GM12878 (cell line): Measurements from ENCODE around the gene PTPN14. TPM values are rescaled to one million over a fixed set of nuclear protein-coding genes. Genes with fewer than 3 reads are reported as not detected.

Experiments
- ATAC-seq: fragments of 200-7000 bp; cut with Tn5 transposase; 3 replicates; pipeline ENCODE4 v1.9.1; 2020; ENCODE audit warnings: mild to moderate bottlenecking, moderate library complexity
- BruUV-seq: library from RNA; stranded (reverse); fragments of 400-500 nt; replicated peaks from 2 replicates; lab custom pipeline; 2021; lab: Mats Ljungman, UMichigan
- CTCF ChIA-PET: fragments of 300-600 bp; sonication (Branson Sonifier 250); formaldehyde crosslinking; extraction: SDS; loops from one replicate; lab custom pipeline; 2021; ENCODE audit warnings: inconsistent platforms; lab: Yijun Ruan, JAX
- POLR2A ChIA-PET: fragments of 350-600 bp; formaldehyde crosslinking; extraction: SDS; loops from one replicate; lab custom pipeline; 2021; ENCODE audit warnings: inconsistent platforms; lab: Charles Lee
- RAD21 ChIA-PET: fragments of 300-600 bp; sonication (Branson Sonifier 250); formaldehyde crosslinking; loops from one replicate; lab custom pipeline; 2023; ENCODE audit warnings: antibody characterized with exemption; ENCODE audit not compliant: unreplicated experiment; lab: Charles Lee
- SMC1A ChIA-PET: fragments of 300-600 bp; sonication (Branson Sonifier 250); formaldehyde crosslinking; loops from one replicate; lab custom pipeline; 2023; ENCODE audit not compliant: unreplicated experiment, uncharacterized antibody; lab: Charles Lee
- DNase-seq: peaks from one replicate; pipeline ENCODE4 v3.0.0-alpha.2; 2011; ENCODE audit warnings: low read depth, low spot score
- FAIRE-seq: peaks from 3 replicates; lab custom pipeline; 2011; peaks lifted over from hg19 to GRCh38; lab: Jason Lieb, UNC
- H2AFZ ChIP-seq: 2 replicates; pipeline ENCODE4 v1.6.0; 2011; ENCODE audit warnings: low read depth, low read length, control low read depth; ENCODE audit not compliant: control insufficient read depth
- H3K27ac ChIP-seq: 2 replicates; pipeline ENCODE4 v1.5.1; 2011; ENCODE audit warnings: control low read depth; ENCODE audit not compliant: control insufficient read depth, insufficient read depth
- H3K27me3 ChIP-seq, 2 experiments: replicated peaks in 1 of 2; 2 replicates each; pipeline versions ENCODE4 v1.6.0 to v1.6.1; 2011; ENCODE audit warnings: low read length in 1 of 2; ENCODE audit not compliant: control insufficient read depth in 2 of 2, insufficient read depth in 2 of 2
- H3K36me3 ChIP-seq, 2 experiments: 2 replicates each; pipeline ENCODE4 v1.5.1; 2011; ENCODE audit warnings: low read length in 1 of 2; ENCODE audit not compliant: control insufficient read depth in 2 of 2, insufficient read depth in 2 of 2
- H3K4me1 ChIP-seq: 2 replicates; pipeline ENCODE4 v1.6.1; 2011; ENCODE audit warnings: mild to moderate bottlenecking, low read length, moderate library complexity, mixed read lengths; ENCODE audit not compliant: control insufficient read depth, insufficient read depth
- H3K4me2 ChIP-seq: 2 replicates; pipeline ENCODE4 v1.6.0; 2011; ENCODE audit warnings: control low read depth; ENCODE audit not compliant: control insufficient read depth, insufficient read depth
- H3K4me3 ChIP-seq: fragments of 200-600 bp; sonication (generic); 2 replicates; pipeline ENCODE4 v1.5.1; 2016
- H3K79me2 ChIP-seq: 2 replicates; pipeline ENCODE4 v1.6.0; 2011; ENCODE audit warnings: low read length; ENCODE audit not compliant: control insufficient read depth, insufficient read depth
- H3K9ac ChIP-seq: 2 replicates; pipeline ENCODE4 v1.8.0; 2011; ENCODE audit warnings: low read length, control low read depth, mixed read lengths; ENCODE audit not compliant: control insufficient read depth, insufficient read depth
- H3K9me3 ChIP-seq: replicated peaks from 3 replicates; pipeline ENCODE4 v1.5.1; 2011; ENCODE audit warnings: mild to moderate bottlenecking, low read length; ENCODE audit not compliant: control insufficient read depth, insufficient read depth
- H4K20me1 ChIP-seq: 2 replicates; pipeline ENCODE4 v1.6.0; 2011; ENCODE audit not compliant: control insufficient read depth, insufficient read depth
- BCL3 ChIP-seq: IDR thresholded peaks from 2 replicates; pipeline ENCODE4 v1.6.1; 2011; ENCODE audit warnings: borderline replicate concordance, low read depth, mild to moderate bottlenecking, moderate library complexity, low read length; ENCODE audit not compliant: insufficient read depth, poor library complexity, severe bottlenecking
- SMAD1 ChIP-seq: fragments of 450-650 bp; IDR thresholded peaks from 2 replicates; pipeline ENCODE4 v1.6.1; 2018; ENCODE audit warnings: mild to moderate bottlenecking, low read depth; ENCODE audit not compliant: partially characterized antibody
- SPI1 ChIP-seq: IDR thresholded peaks from 2 replicates; pipeline ENCODE4 v1.6.1; 2011; ENCODE audit warnings: low read depth, mild to moderate bottlenecking, low read length, moderate library complexity, borderline replicate concordance; ENCODE audit not compliant: insufficient read depth
- WGBS: methylation state at CpG from one replicate; pipeline ENCODE4 v1.1.6; 2016; ENCODE audit warnings: low lambda C conversion rate; ENCODE audit not compliant: insufficient replicate concordance, insufficient coverage; ENCODE audit errors: missing lambda C conversion rate; 5-methylcytosine and 5-hydroxymethylcytosine counted together
- in situ Hi-C: fragments of 300-500 bp; cut with MboI; formaldehyde crosslinking; loops from 9 replicates; pipeline ENCODE4 v1.14.3; 2018; ENCODE audit warnings: mixed read lengths
- intact Hi-C: fragments of 100-400 bp; cut with micrococcal nuclease; formaldehyde crosslinking; loops from one replicate; pipeline ENCODE4 v1.14.2; 2022; ENCODE audit not compliant: unreplicated experiment
- polyA plus RNA-seq, 11 experiments: library from polyadenylated mRNA; depleted of rRNA in 4 of 11; unstranded in 6 of 11; stranded (reverse) in 5 of 11; fragments of >200 nt; fragmentation: Nextera tagmentation in 4 of 11; fragmentation: Illumina TruSeq in 1 of 11; extraction: Ambion mirVana in 4 of 11; extraction: Trizol in 1 of 11; gene quantifications; 1 replicate in 1 of 11; 2 replicates in 10 of 11; pipeline versions ENCODE4 v1.2.1 to v1.2.3, GENCODE V29; 2011 to 2016; ENCODE audit warnings: inconsistent platforms in 2 of 11, missing spikeins in 2 of 11, low read depth in 1 of 11
- total RNA-seq, 4 experiments: library from RNA; depleted of rRNA in 3 of 4; stranded (reverse); fragments of >200 nt in 3 of 4; fragmentation: Illumina TruSeq in 1 of 4; extraction: Trizol in 1 of 4; gene quantifications; 2 replicates each; pipeline versions ENCODE4 v1.2.1 to v1.2.3, GENCODE V29; 2013 to 2021

PTPN14 gene
- total and polyA plus RNA-seq, 10 of the 15 experiments (the other 5 are each of a cell fraction or from before 2014, with no cell fraction given), result 0.05 to 5.1 (median 0.44) TPM

DNA sequence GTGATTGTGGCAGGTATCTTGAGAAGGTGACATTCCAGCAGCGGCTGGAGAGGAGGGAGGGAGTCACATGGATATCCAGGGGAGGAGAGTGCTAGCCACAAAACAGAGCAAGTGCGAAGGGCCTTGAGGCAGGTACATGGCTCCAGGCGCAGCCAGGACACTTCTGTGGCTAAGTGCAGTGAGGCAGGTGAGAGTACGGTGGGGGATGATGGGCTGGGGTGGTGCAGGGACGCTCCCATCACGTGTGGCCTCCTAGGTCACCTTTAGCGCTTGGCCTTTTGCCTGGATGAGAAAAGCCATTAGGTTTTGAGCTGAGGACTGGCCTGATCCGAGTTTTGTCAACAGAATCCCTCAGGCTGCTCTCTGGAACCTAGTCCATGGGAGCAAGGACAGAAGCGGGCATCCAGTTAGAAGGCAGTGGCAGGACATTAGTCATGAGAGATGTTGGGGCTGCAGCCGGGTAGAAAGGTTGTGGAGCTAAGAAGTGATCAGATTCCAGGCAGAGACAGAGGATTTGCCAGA is 238.8 kb downstream of the PTPN14 start:
- H3K4me3 ChIP-seq, result no peak overlapping the region
- ATAC-seq (no peak), FAIRE-seq (no peak), DNase-seq (no peak)
- SMC1A ChIA-PET, result interaction anchor here (0.7 to 1.7 kb wide), 3 partner anchors 15 to 52 kb away, joined by 3 to 4 read pairs (median 3); no protein-coding TSS in a partner anchor
- POLR2A ChIA-PET, result no interaction called here
- no peaks in the 10 kb centered on the region for H3K27me3 ChIP-seq
- peaks cover 5% of the 10 kb centered on the region for H3K4me1 ChIP-seq
- H3K9me3 ChIP-seq, result no peaks in the 10 kb centered on the region
- no peak overlapping the region for H3K9ac ChIP-seq
- in situ Hi-C loops (no loop called here), intact Hi-C loops (no loop called here)
- H2AFZ ChIP-seq, result no peak overlapping the region
- no peaks in the 10 kb centered on the region for H4K20me1 ChIP-seq
- no peak overlapping the region for H3K27ac ChIP-seq
- no peak for TF ChIP-seq BCL3
- no peak for TF ChIP-seq SMAD1
- no peak for TF ChIP-seq SPI1
- CTCF ChIA-PET, result interaction anchor here (0.7 to 9.2 kb wide), 3 partner anchors 17 to 280 kb away, joined by 4 to 132 read pairs (median 12); no protein-coding TSS in a partner anchor
- BruUV-seq, result no TSS peak
- no peaks in the 10 kb centered on the region; a peak in 2 of 4 replicates for H3K36me3 ChIP-seq
- H3K4me2 ChIP-seq, result no peak overlapping the region
- RAD21 ChIA-PET, result no interaction called here
- H3K79me2 ChIP-seq, result no peaks in the 10 kb centered on the region
- 89% methylated on average over 10 of the region's 10 CpGs for WGBS
